Gastrocnemius medialis (tissue), 4 donors: ENCODE results near the gene ADGRV1. TPM values are rescaled to one million over a fixed set of nuclear protein-coding genes. Genes with fewer than 3 reads are reported as not detected.

Experiments
- ATAC-seq, 2 donors: fragments of 150-250 bp; one replicate each; pipeline ENCODE4 v1.9.1; 2016
- DNase-seq, 2 donors: peaks; one replicate each; pipeline ENCODE4 v3.0.0-alpha.2; 2019
- H3K27ac ChIP-seq, 4 donors: fragments of 200-600 bp; sonication (generic); 1 replicate in 1 of 4; 2 replicates in 3 of 4; pipeline ENCODE4 v1.5.1; 2016 to 2018; ENCODE audit warnings: mild to moderate bottlenecking in 2 of 4, moderate library complexity in 1 of 4
- H3K27me3 ChIP-seq, 3 donors: fragments of 200-600 bp; sonication (generic) in 2 of 3; 1 replicate in 1 of 3; 2 replicates in 2 of 3; pipeline versions ENCODE4 v1.5.1 to v1.6.0; 2016 to 2019; ENCODE audit warnings: mild to moderate bottlenecking in 1 of 3, moderate library complexity in 1 of 3
- H3K36me3 ChIP-seq, 2 donors: fragments of 200-600 bp; sonication (generic) in 1 of 2; one replicate each; pipeline ENCODE4 v1.5.1; 2017 to 2018
- H3K4me1 ChIP-seq, 2 donors: fragments of 200-600 bp; sonication (generic) in 1 of 2; one replicate each; pipeline ENCODE4 v1.5.1; 2016 to 2017; ENCODE audit warnings: mild to moderate bottlenecking in 2 of 2
- H3K4me3 ChIP-seq, 4 donors: fragments of 200-600 bp; sonication (generic) in 3 of 4; 1 replicate in 1 of 4; 2 replicates in 3 of 4; pipeline ENCODE4 v1.5.1; 2016 to 2019; ENCODE audit warnings: mild to moderate bottlenecking in 2 of 4
- H3K9me3 ChIP-seq, 3 donors: fragments of 200-600 bp; sonication (generic) in 2 of 3; 1 replicate in 1 of 3; 2 replicates in 2 of 3; pipeline ENCODE4 v1.5.1; 2016 to 2019
- CTCF ChIP-seq, 5 experiments: fragments of 450-650 bp in 3 of 5; fragments of 200-600 bp in 2 of 5; sonication (generic) in 2 of 5; IDR thresholded peaks in 4 of 5; conservative IDR thresholded peaks in 1 of 5; 1 replicate in 4 of 5; 2 replicates in 1 of 5; pipeline ENCODE4 v1.5.1; 2016 to 2019; ENCODE audit warnings: antibody characterized with exemption in 5 of 5, mild to moderate bottlenecking in 3 of 5, moderate library complexity in 3 of 5
- POLR2A ChIP-seq, 2 donors: fragments of 450-650 bp; IDR thresholded peaks; one replicate each; pipeline ENCODE4 v1.6.1; 2017; ENCODE audit warnings: antibody characterized with exemption in 2 of 2, mild to moderate bottlenecking in 2 of 2, moderate library complexity in 2 of 2
- in situ Hi-C, 4 donors: fragments of 200-750 bp; cut with MboI; loops; one replicate each; pipeline versions ENCODE4 v1.15.0 to v1.8.0; 2017; ENCODE audit warnings: low sequenced_read_pairs in 4 of 4
- intact Hi-C: fragments of 100-400 bp; cut with DNase I; formaldehyde crosslinking; loops from one replicate; pipeline ENCODE4 v1.15.1; 2023; ENCODE audit warnings: low total_unique reads
- total RNA-seq, 4 donors: library from RNA; depleted of rRNA; stranded (reverse); fragments of >200 nt; gene quantifications; one replicate each; pipeline versions ENCODE4 v1.1.0 to v1.2.3, GENCODE V29; 2016

The ADGRV1 gene
- total RNA-seq, 4 donors from 2014 or later = 0.22 to 0.41 TPM; not detected in 2

GRCh38 chr5:91159647-91160046, 601.0 kb downstream of the ADGRV1 start:
- Histone ChIP-seq H3K27ac (no peak overlapping the region), H3K36me3 (no peaks in the 10 kb centered on the region), H3K4me1 (peaks cover 0 to 9% of the 10 kb centered on the region in 2 donors), H3K27me3 (no peaks in the 10 kb centered on the region), H3K9me3 (no peaks in the 10 kb centered on the region), H3K4me3 (no peak overlapping the region)
- no peak for TF ChIP-seq CTCF (IDR thresholded peaks at IDR 0.05 in 4 of 5, conservative IDR thresholded peaks at IDR 0.05 in 1 of 5)
- no peak for TF ChIP-seq POLR2A (IDR thresholded peaks at IDR 0.05)
- intact Hi-C loops (no loop called here), in situ Hi-C loops (no loop called here)
- DNase-seq (no peak), ATAC-seq (no peak)

- Histone ChIP-seq H3K27me3 (no peaks in the 10 kb centered on the region), H3K4me1 (peaks cover 0 to 9% of the 10 kb centered on the region in 2 donors), H3K27ac (no peak overlapping the region), H3K9me3 (no peaks in the 10 kb centered on the region), H3K4me3 (no peak overlapping the region), H3K36me3 (no peaks in the 10 kb centered on the region)
- intact Hi-C loops = no loop called here
- ATAC-seq (no peak), DNase-seq (no peak)
- no peak for TF ChIP-seq CTCF (IDR thresholded peaks at IDR 0.05 in 4 of 5, conservative IDR thresholded peaks at IDR 0.05 in 1 of 5)
- no peak for TF ChIP-seq POLR2A (IDR thresholded peaks at IDR 0.05)
- in situ Hi-C loops = no loop called here
These were observed 602.2 kb downstream of the ADGRV1 start for GRCh38 chr5:91160714-91161285.

- in situ Hi-C loops (no loop called here), intact Hi-C loops (no loop called here)
- no peaks in the 10 kb centered on the region for H3K9me3 ChIP-seq
- peak overlapping the region in 2 of 4 donors; percentile 29 to 38 for H3K27ac ChIP-seq
- H3K4me3 ChIP-seq = no peak overlapping the region
- peaks cover 0 to 9% of the 10 kb centered on the region in 2 donors for H3K4me1 ChIP-seq
- peak; percentile 78 to 86 for ATAC-seq
- DNase-seq = peak; percentile 42 to 61
- no peak for TF ChIP-seq CTCF (IDR thresholded peaks at IDR 0.05 in 4 of 5, conservative IDR thresholded peaks at IDR 0.05 in 1 of 5)
- no peak for TF ChIP-seq POLR2A (IDR thresholded peaks at IDR 0.05)
- H3K27me3 ChIP-seq = no peaks in the 10 kb centered on the region
- H3K36me3 ChIP-seq = no peaks in the 10 kb centered on the region
These were observed 604.2 kb downstream of the ADGRV1 start for GRCh38 chr5:91162534-91163381.

GRCh38 chr5:91164424-91164823, 605.8 kb downstream of the ADGRV1 start:
- peaks cover 0 to 9% of the 10 kb centered on the region in 2 donors for H3K4me1 ChIP-seq
- no peak for DNase-seq
- H3K36me3 ChIP-seq = no peaks in the 10 kb centered on the region
- no peak overlapping the region for H3K4me3 ChIP-seq
- ATAC-seq = no peak
- H3K9me3 ChIP-seq = no peaks in the 10 kb centered on the region
- in situ Hi-C loops (no loop called here), intact Hi-C loops (no loop called here)
- no peak overlapping the region for H3K27ac ChIP-seq
- TF ChIP-seq POLR2A (IDR thresholded peaks at IDR 0.05) = no peak
- no peaks in the 10 kb centered on the region for H3K27me3 ChIP-seq

- ATAC-seq (no peak), DNase-seq (no peak)
- no peak overlapping the region for H3K27ac ChIP-seq
- H3K4me1 ChIP-seq = peaks cover 0 to 9% of the 10 kb centered on the region in 2 donors
- no peaks in the 10 kb centered on the region for H3K27me3 ChIP-seq
- in situ Hi-C loops (no loop called here), intact Hi-C loops (no loop called here)
- no peaks in the 10 kb centered on the region for H3K9me3 ChIP-seq
- no peak overlapping the region for H3K4me3 ChIP-seq
- no peak for TF ChIP-seq CTCF (IDR thresholded peaks at IDR 0.05 in 4 of 5, conservative IDR thresholded peaks at IDR 0.05 in 1 of 5)
- TF ChIP-seq POLR2A (IDR thresholded peaks at IDR 0.05) = no peak
- no peaks in the 10 kb centered on the region for H3K36me3 ChIP-seq
These were observed 607.6 kb downstream of the ADGRV1 start for GRCh38 chr5:91166059-91166807.
